GM21825 (cell line): ENCODE results near the gene RPL28.
"Not testable (repeated sequence)": the region's sequence is repeated elsewhere in the genome, so short reads cannot be mapped to it uniquely, and the experiment has no call there.

Experiments used
- ATAC-seq: cut with Tn5 transposase; IDR thresholded peaks from one replicate; pipeline ENCODE4 v1.9.1; 2021; ENCODE audit warnings: mild to moderate bottlenecking, moderate library complexity; ENCODE audit not compliant: unreplicated experiment

The RPL28 gene

GRCh38 chr19:55446060-55446459, 60.3 kb downstream of the RPL28 start:
- no peak for ATAC-seq

DNA sequence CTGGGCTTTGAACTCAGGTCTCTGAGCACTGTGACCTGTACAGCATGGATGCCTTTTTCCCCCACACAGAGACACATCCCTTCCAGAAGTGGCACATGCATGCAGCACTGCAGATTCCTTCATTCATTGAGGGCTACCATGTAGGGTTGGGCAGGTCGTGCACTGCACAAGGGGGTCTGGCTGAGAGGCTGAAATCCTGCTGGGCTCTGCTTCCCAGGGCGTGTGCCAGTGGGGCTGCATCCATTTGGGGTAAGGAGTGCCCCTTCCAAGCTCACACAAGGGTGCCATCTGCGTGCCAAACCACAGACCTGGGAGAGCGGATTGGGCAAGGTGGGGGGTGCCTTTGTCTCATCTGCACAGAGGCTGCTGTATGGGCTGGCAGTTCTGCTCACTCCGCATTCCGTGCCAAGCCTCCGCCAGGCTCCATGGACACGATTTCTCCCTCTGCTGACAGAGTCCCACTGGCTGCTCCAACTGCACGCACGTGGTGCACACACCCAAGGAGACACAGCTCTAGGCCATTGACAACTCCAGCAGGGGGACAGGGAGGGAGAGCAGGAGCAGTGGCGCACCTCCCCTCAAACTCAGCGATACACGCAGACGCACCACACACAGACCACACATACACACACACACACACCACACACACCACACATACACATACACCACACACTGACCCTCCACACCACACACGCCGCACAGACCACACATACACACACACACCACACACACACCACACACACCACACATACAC, 61.9 kb downstream of the RPL28 start:
- no peak for ATAC-seq

- ATAC-seq: not testable (repeated sequence)
Measured at GRCh38 chr19:55448175-55448490, 62.4 kb downstream of the RPL28 start.

DNA sequence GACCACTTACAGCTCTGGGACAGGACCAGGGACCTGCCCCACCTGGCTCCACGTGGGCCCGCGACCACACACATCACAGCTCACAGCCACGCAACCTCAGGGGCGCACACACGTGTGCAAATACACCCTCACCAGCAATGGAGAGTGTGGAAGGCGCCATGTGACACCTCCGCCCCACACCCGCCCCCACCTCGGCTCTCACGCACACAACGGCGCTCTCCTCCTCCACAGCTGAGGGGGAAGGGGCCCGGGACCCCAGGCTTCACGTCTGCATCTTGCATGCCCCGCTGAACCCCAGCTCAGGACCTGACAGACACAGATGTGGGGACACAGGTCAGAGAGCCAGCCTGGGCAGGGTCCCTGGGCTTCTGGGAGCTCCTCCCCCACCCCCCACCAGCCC, 63.7 kb downstream of the RPL28 start:
- ATAC-seq: no peak

DNA sequence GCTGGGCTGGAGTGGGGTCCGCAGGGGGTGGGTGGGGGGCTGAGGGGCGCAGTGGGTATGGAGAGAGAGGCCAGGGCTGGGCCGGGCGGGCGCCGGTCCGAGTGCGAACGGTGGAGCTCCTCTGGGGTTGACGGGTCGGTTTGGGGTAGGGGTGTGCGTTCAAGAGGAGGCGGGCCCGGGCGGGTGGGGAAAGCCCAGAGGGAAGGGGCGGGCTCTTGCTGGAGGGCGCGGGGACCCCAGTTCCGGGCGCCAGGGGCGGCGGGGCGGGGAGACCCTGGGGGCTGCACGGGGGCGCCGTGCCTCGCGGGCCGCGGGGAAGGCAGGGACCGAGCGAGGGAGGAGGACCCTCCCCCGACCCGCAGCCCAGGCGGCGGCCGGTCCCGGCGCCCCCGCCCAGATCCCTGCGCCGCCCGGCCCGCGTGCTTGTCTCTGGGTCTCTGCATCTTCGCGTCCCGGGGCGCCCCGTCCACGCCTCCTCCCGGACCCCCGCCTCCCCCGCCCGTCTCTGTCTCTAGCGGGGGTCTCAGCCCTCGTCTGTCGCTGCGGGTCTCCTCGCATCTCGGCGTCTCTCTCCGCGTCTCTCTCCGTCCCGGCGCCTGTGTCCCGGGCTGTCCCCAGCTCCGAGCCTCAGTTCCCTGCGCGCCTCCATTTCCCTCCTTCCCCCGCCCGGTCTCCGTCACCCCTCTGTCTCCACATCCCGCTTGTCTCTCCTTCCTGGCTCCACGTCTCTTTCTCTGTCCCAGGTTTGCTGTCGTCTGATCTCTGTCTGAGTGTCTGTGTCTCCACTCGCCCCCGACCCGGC, 65.6 kb downstream of the RPL28 start:
- ATAC-seq: no peak

DNA sequence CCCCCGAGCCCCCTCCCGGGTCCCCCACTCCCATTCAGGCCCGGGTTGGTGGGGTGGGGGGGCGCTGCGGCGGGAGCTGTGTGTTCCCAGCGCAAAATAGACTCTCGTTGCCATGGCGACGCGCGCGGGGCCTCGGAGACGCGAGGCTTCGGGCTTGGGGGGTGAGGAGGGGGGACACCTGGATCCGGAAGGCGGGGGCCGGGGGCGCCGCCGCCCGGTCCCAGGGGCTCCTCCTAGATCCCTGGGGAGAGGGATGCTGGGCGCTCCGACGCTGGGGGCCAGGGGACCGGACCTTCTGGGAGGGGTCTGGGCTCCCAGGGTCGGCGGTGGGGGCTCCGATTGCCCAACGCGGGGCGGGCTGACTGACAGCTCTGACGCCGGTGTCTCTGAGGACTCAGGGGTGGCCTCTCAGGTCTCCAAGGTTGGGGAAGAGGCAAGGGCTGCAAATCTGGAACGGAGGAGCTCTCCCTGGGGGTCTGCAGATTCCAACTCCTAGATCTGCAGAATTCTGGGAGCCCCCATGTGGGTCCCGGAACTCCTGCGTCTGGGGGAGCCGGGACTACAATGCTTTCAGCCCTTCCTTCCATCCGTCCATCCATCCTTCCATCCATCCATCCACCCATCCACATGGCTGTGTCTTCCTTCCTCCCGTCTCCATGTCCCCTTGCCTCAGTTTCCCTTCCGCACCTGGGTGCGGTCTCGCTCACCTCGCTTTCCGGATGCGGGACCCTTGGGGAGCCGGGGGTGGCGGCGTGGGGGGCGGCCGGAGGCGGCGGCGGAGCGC, 66.4 kb downstream of the RPL28 start:
- ATAC-seq: no peak
